Measurements from ENCODE around the gene SPTBN1. TPM values are rescaled to one million over a fixed set of nuclear protein-coding genes. Genes with fewer than 3 reads are reported as not detected.

Gene SPTBN1
- total RNA-seq, 6 experiments from 2014 or later = 128 to 169 (median 159) TPM

GRCh38 chr2:54522624-54523281 lies 66.6 kb downstream of the SPTBN1 start:
- Mint-ChIP-seq H3K36me3 (ENCODE audit: low read depth) (peaks cover 22% of the 10 kb centered on the region), H3K9me3 (no peaks in the 10 kb centered on the region), H3K27me3 (ENCODE audit: insufficient read depth) (no peaks in the 10 kb centered on the region; the same call in 1 of the 2 replicates), H3K27ac (peak overlapping the region; percentile 52; the same call in 1 of the 2 replicates), H3K4me1 (ENCODE audit: low read depth) (peaks cover 67% of the 10 kb centered on the region), H3K4me3 (no peak overlapping the region)
- DNase-seq = peak; percentile 20
- TF ChIP-seq, protein P1, sequence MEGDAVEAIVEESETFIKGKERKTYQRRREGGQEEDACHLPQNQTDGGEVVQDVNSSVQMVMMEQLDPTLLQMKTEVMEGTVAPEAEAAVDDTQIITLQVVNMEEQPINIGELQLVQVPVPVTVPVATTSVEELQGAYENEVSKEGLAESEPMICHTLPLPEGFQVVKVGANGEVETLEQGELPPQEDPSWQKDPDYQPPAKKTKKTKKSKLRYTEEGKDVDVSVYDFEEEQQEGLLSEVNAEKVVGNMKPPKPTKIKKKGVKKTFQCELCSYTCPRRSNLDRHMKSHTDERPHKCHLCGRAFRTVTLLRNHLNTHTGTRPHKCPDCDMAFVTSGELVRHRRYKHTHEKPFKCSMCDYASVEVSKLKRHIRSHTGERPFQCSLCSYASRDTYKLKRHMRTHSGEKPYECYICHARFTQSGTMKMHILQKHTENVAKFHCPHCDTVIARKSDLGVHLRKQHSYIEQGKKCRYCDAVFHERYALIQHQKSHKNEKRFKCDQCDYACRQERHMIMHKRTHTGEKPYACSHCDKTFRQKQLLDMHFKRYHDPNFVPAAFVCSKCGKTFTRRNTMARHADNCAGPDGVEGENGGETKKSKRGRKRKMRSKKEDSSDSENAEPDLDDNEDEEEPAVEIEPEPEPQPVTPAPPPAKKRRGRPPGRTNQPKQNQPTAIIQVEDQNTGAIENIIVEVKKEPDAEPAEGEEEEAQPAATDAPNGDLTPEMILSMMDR (IDR thresholded peaks at IDR 0.05) = peak; percentile 77

GRCh38 chr2:54523324-54523959 lies 67.3 kb downstream of the SPTBN1 start:
- H3K4me1 Mint-ChIP-seq (ENCODE audit: low read depth) = peaks cover 74% of the 10 kb centered on the region

DNA sequence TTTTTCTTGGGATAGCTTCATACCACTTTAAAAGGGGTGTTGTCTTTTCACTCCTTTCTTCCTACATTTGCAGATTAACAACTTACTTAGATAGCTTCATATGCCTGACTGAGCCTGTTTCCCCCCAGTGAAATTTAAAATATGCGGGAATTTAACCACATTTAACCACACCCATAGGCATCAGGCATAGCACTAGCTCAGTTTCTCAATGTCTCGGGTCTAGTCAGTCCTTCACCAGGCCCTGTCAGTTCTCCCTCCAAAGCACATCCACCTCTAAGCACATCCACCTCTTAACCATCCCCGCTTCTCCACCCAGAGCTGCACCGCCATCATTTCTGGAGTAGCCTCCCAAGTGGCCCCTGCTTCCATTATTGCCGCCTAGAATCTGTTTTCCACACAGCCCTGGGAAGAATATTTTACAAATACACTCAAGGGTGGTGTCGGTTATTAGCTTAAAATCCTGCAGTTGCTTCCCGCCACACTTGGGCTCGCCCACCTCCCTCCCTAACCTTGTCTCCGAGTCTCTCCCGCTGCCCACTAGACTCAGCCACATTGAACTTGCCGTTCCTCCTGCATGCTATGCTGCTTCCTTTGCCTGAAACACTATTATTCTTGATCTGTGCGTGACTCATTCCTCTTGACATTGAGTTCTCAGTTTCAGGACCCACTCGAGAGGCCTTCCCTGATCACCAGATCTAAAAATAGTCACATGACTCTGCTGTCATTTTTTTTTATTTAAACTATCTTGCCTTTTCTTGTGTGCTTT lies 68.3 kb downstream of the SPTBN1 start:
- DNase-seq = peak; percentile 35
- peaks cover 38% of the 10 kb centered on the region for H3K36me3 Mint-ChIP-seq (ENCODE audit: low read depth)
- peaks cover 74% of the 10 kb centered on the region for H3K4me1 Mint-ChIP-seq (ENCODE audit: low read depth)
- peak overlapping the region; percentile 63 for H3K27ac Mint-ChIP-seq
- H3K4me3 Mint-ChIP-seq = peak overlapping the region; percentile 2; the same call in 1 of the 2 replicates
- TF ChIP-seq, protein P1 (IDR thresholded peaks at IDR 0.05) = no peak
- no peaks in the 10 kb centered on the region; the same call in 1 of the 2 replicates for H3K27me3 Mint-ChIP-seq (ENCODE audit: insufficient read depth)
- H3K9me3 Mint-ChIP-seq = no peaks in the 10 kb centered on the region

More at GRCh38 chr2:54523324-54523959, 67.3 kb downstream of the SPTBN1 start:
- peak overlapping the region; percentile 52 for H3K27ac Mint-ChIP-seq
- H3K36me3 Mint-ChIP-seq (ENCODE audit: low read depth) = peaks cover 29% of the 10 kb centered on the region
- no peak overlapping the region for H3K4me3 Mint-ChIP-seq
- TF ChIP-seq, protein P1 (IDR thresholded peaks at IDR 0.05) = no peak
- DNase-seq = no peak
- H3K9me3 Mint-ChIP-seq = no peaks in the 10 kb centered on the region
- H3K27me3 Mint-ChIP-seq (ENCODE audit: insufficient read depth) = no peaks in the 10 kb centered on the region; the same call in 1 of the 2 replicates

DNA sequence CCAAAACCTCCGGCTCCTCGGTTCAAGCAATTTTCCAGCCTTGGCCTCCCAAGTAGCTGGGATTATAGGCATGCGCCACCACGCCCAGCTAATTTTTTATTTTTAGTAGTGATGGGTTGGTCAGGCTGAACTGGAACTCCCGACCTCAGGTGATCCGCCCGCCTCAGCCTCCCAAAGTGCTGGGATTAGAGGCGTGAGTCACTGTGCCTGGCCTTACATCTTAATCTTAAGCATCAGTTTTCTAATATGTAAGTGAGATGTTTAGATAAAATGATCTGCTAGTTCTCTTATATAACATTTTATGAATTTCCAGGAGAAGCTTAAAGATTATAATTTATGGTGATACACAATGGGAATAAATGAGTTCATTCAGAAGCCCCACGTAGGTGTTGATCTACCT lies 69.2 kb downstream of the SPTBN1 start:
- H3K9me3 Mint-ChIP-seq = no peaks in the 10 kb centered on the region
- H3K4me1 Mint-ChIP-seq (ENCODE audit: low read depth) = peaks cover 65% of the 10 kb centered on the region

More for the DNA sequence above, 69.2 kb downstream of the SPTBN1 start:
- TF ChIP-seq, protein P1 (IDR thresholded peaks at IDR 0.05) = no peak
- Mint-ChIP-seq H3K4me3 (no peak overlapping the region), H3K27ac (no peak overlapping the region), H3K36me3 (ENCODE audit: low read depth) (peaks cover 43% of the 10 kb centered on the region), H3K27me3 (ENCODE audit: insufficient read depth) (no peaks in the 10 kb centered on the region; the same call in 1 of the 2 replicates)
- DNase-seq = no peak
